OCI-LY3 (cell line): Measurements from ENCODE around the gene LYRM1.

ENCODE experiments used
- H2AFZ ChIP-seq: fragments of 200-600, 300-600 bp; shearing (Covaris generic); 2 replicates; pipeline ENCODE4 v1.6.0; 2014; ENCODE audit warnings: antibody characterized with exemption, low read depth, low read length
- H3K27ac ChIP-seq: fragments of 200-600, 300-600 bp; sonication (generic); 2 replicates; pipeline ENCODE4 v1.5.1; 2014; ENCODE audit warnings: mild to moderate bottlenecking, low read length, moderate library complexity, mixed read lengths
- H3K27me3 ChIP-seq: fragments of 200-600, 300-600 bp; sonication (generic); 2 replicates; pipeline ENCODE4 v1.6.1; 2014; ENCODE audit warnings: low read depth, low read length, mixed read lengths
- H3K36me3 ChIP-seq: fragments of 200-600, 300-600 bp; sonication (generic); replicated peaks from 2 replicates; pipeline ENCODE3; 2014; ENCODE audit warnings: low read depth, low read length, mixed read lengths
- H3K4me1 ChIP-seq: fragments of 300-600, 200-600 bp; sonication (generic); 2 replicates; pipeline ENCODE4 v1.6.1; 2014; ENCODE audit warnings: low read length, mixed read lengths
- H3K4me2 ChIP-seq: fragments of 200-600, 300-600 bp; sonication (generic); 2 replicates; pipeline ENCODE4 v1.6.1; 2014; ENCODE audit warnings: low read length, mixed read lengths
- H3K4me3 ChIP-seq: fragments of 300-600, 200-600 bp; sonication (generic); 2 replicates; pipeline ENCODE4 v1.5.1; 2014; ENCODE audit warnings: antibody characterized with exemption, mild to moderate bottlenecking, low read length, moderate library complexity
- H3K79me2 ChIP-seq: fragments of 300-600, 200-600 bp; shearing (Covaris generic); 2 replicates; pipeline ENCODE4 v1.6.1; 2014; ENCODE audit warnings: mild to moderate bottlenecking, low read length, mixed read lengths
- H3K9ac ChIP-seq: fragments of 300-600, 200-600 bp; shearing (Covaris generic); 2 replicates; pipeline ENCODE4 v1.6.0; 2014; ENCODE audit warnings: mild to moderate bottlenecking, low read length, moderate library complexity
- H3K9me3 ChIP-seq: fragments of 200-600, 300-600 bp; shearing (Covaris generic); 2 replicates; pipeline ENCODE4 v1.6.1; 2014; ENCODE audit warnings: low read length, mixed read lengths; ENCODE audit not compliant: insufficient read depth
- H4K20me1 ChIP-seq: fragments of 200-600, 300-600 bp; sonication (generic); 2 replicates; pipeline ENCODE4 v1.6.1; 2016; ENCODE audit warnings: low read length, mixed read lengths; ENCODE audit not compliant: insufficient read depth
- EZH2phosphoT487 ChIP-seq: fragments of 200-600 bp; shearing (Covaris generic); IDR thresholded peaks from 2 replicates; pipeline ENCODE4 v1.6.1; 2018; ENCODE audit warnings: antibody characterized with exemption, mixed run types, low read depth
- TF ChIP-seq, protein P1 (sequence below): fragments of 200-600, 300-600 bp; sonication (generic); IDR thresholded peaks from 2 replicates; pipeline ENCODE4 v1.5.1; 2014; ENCODE audit warnings: antibody characterized with exemption, low read length, low read depth

LYRM1 gene

DNA sequence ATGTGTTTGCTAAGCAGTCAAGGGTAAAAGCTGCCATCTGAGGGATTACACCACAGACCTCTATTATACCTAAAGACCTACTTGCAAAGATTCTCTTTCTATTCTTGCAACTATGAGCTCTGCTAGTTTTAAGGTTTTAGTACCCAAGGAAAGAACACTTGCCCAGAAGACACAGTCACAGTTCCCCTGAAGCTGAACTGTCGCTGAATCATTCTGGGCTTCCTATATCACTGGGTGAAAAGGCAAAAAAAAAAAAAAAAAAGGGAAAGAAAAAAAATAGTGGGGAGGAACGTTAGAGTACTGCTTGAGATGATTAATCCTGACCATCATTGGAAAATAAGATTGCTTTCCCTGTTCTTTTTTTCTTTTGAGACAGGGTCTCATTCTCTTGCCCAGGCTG is 37.9 kb downstream of the LYRM1 start:
- Histone ChIP-seq H2AFZ (no peak overlapping the region), H3K27me3 (peaks cover 20% of the 10 kb centered on the region), H3K9me3 (no peaks in the 10 kb centered on the region), H3K4me1 (peaks cover 18% of the 10 kb centered on the region), H3K4me2 (no peak overlapping the region), H3K9ac (no peak overlapping the region), H3K27ac (no peak overlapping the region), H3K79me2 (no peaks in the 10 kb centered on the region), H4K20me1 (no peaks in the 10 kb centered on the region), H3K36me3 (no peaks in the 10 kb centered on the region), H3K4me3 (no peak overlapping the region)
- no peak for TF ChIP-seq EZH2phosphoT487
- TF ChIP-seq, protein P1, sequence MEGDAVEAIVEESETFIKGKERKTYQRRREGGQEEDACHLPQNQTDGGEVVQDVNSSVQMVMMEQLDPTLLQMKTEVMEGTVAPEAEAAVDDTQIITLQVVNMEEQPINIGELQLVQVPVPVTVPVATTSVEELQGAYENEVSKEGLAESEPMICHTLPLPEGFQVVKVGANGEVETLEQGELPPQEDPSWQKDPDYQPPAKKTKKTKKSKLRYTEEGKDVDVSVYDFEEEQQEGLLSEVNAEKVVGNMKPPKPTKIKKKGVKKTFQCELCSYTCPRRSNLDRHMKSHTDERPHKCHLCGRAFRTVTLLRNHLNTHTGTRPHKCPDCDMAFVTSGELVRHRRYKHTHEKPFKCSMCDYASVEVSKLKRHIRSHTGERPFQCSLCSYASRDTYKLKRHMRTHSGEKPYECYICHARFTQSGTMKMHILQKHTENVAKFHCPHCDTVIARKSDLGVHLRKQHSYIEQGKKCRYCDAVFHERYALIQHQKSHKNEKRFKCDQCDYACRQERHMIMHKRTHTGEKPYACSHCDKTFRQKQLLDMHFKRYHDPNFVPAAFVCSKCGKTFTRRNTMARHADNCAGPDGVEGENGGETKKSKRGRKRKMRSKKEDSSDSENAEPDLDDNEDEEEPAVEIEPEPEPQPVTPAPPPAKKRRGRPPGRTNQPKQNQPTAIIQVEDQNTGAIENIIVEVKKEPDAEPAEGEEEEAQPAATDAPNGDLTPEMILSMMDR: no peak

- H3K4me3 ChIP-seq: no peak overlapping the region
- no peak overlapping the region for H2AFZ ChIP-seq
- TF ChIP-seq, protein P1: no peak
- no peak for TF ChIP-seq EZH2phosphoT487
- no peaks in the 10 kb centered on the region for H3K36me3 ChIP-seq
- H3K79me2 ChIP-seq: no peaks in the 10 kb centered on the region
- no peaks in the 10 kb centered on the region for H3K9me3 ChIP-seq
- no peak overlapping the region for H3K27ac ChIP-seq
- no peak overlapping the region for H3K4me2 ChIP-seq
- H3K27me3 ChIP-seq: peaks cover 16% of the 10 kb centered on the region
- peaks cover 18% of the 10 kb centered on the region for H3K4me1 ChIP-seq
- H3K9ac ChIP-seq: no peak overlapping the region
- no peaks in the 10 kb centered on the region for H4K20me1 ChIP-seq
Observed at GRCh38 chr16:20939611-20940010, 39.0 kb downstream of the LYRM1 start.

DNA sequence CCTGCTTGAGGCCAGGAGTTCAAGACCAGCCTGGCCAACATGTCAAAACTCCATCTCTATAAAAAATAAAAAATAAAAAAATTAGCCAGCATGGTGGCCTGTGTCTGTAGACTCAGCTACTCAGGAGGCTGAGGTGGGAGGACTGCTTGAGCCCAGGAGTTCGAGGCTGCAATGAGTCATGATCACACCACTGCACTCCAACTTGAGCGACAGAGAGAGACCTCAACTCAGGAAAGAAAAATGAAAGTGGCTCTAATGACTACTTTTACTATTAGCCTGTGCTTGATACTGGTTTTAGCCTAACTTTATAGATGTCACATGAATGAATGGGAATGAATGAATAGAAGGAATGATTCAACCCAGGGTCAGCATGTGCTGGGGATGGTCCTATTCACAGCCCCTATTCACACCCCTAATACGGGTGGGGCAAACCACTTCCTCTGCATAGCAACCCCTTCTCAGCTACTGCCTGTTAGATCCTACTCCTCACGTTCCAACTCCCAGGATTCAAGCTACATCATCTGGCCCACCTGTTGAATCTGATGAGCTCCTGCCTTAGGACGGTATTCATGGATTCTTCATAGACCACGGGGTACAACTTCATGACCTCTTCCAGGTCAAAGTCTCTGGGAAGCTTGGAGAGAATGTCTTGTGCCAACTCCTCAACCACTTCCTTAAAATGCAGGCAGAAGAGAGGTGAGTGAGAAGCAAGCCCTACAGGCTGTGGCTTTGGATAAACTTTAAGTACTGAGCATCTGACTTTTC is 40.5 kb downstream of the LYRM1 start:
- H3K27ac ChIP-seq: no peak overlapping the region
- H4K20me1 ChIP-seq: no peaks in the 10 kb centered on the region
- peaks cover 20% of the 10 kb centered on the region for H3K4me1 ChIP-seq
- 0 out of 2 replicates have a peak, but pooled peaks cover 4% of the 10 kb centered on the region for H3K27me3 ChIP-seq
- H2AFZ ChIP-seq: no peak overlapping the region
- no peak overlapping the region for H3K9ac ChIP-seq
- H3K4me2 ChIP-seq: no peak overlapping the region
- TF ChIP-seq, protein P1: no peak
- no peak for TF ChIP-seq EZH2phosphoT487
- no peak overlapping the region for H3K4me3 ChIP-seq
- no peaks in the 10 kb centered on the region for H3K9me3 ChIP-seq
- H3K36me3 ChIP-seq: no peaks in the 10 kb centered on the region
- no peaks in the 10 kb centered on the region for H3K79me2 ChIP-seq

- H3K36me3 ChIP-seq: no peaks in the 10 kb centered on the region
- H3K4me1 ChIP-seq: peaks cover 20% of the 10 kb centered on the region
- H3K79me2 ChIP-seq: no peaks in the 10 kb centered on the region
- no peak overlapping the region for H3K4me3 ChIP-seq
- H3K27ac ChIP-seq: no peak overlapping the region
- no peaks in the 10 kb centered on the region for H3K9me3 ChIP-seq
- no peak for TF ChIP-seq EZH2phosphoT487
- TF ChIP-seq, protein P1: no peak
- 0 out of 2 replicates have a peak, but pooled peaks cover 4% of the 10 kb centered on the region for H3K27me3 ChIP-seq
- H2AFZ ChIP-seq: no peak overlapping the region
- H3K9ac ChIP-seq: no peak overlapping the region
- no peaks in the 10 kb centered on the region for H4K20me1 ChIP-seq
- H3K4me2 ChIP-seq: no peak overlapping the region
Observed at GRCh38 chr16:20941636-20941926, 41.0 kb downstream of the LYRM1 start.
